MM.1S (cell line): ENCODE measurements around the gene CYP20A1.
"Not testable (repeated sequence)": the region's sequence is repeated elsewhere in the genome, so short reads cannot be mapped to it uniquely, and the experiment has no call there.

Source experiments
- DNase-seq: peaks from one replicate; pipeline ENCODE4 v3.0.0-alpha.2; 2015
- H2AFZ ChIP-seq: fragments of 300-600 bp; sonication (generic); 2 replicates; pipeline ENCODE4 v1.6.0; 2016; ENCODE audit warnings: antibody characterized with exemption, low read length
- H3F3A ChIP-seq: fragments of 300-600 bp; sonication (generic); 2 replicates; pipeline ENCODE4 v1.6.1; 2016; ENCODE audit warnings: mild to moderate bottlenecking, antibody characterized with exemption, low read length, moderate library complexity, mixed read lengths; ENCODE audit not compliant: insufficient read depth
- H3K27ac ChIP-seq: fragments of 300-600 bp; sonication (generic); 2 replicates; pipeline ENCODE4 v1.5.1; 2016; ENCODE audit warnings: mild to moderate bottlenecking, low read length
- H3K27me3 ChIP-seq: fragments of 300-600 bp; sonication (generic); replicated peaks from 2 replicates; pipeline ENCODE4 v1.6.0; 2016; ENCODE audit warnings: low read length; ENCODE audit not compliant: insufficient read depth
- H3K36me3 ChIP-seq: fragments of 300-600 bp; sonication (generic); replicated peaks from 2 replicates; pipeline ENCODE4 v1.6.1; 2016; ENCODE audit warnings: mild to moderate bottlenecking, low read length, mixed read lengths; ENCODE audit not compliant: insufficient read depth
- H3K4me1 ChIP-seq: fragments of 300-600 bp; sonication (generic); 2 replicates; pipeline ENCODE4 v1.6.1; 2016; ENCODE audit warnings: low read length, mixed read lengths
- H3K4me2 ChIP-seq: fragments of 300-600 bp; sonication (generic); 2 replicates; pipeline ENCODE4 v1.6.0; 2016; ENCODE audit warnings: low read depth, low read length
- H3K4me3 ChIP-seq: fragments of 300-600 bp; sonication (generic); 2 replicates; pipeline ENCODE4 v1.5.1; 2016; ENCODE audit warnings: low read length, mixed read lengths
- H3K79me2 ChIP-seq: fragments of 300-600 bp; sonication (generic); 2 replicates; pipeline ENCODE4 v1.6.1; 2016; ENCODE audit warnings: mixed run types, low read length, mixed read lengths
- H3K9ac ChIP-seq: fragments of 300-600 bp; sonication (generic); 2 replicates; pipeline ENCODE4 v1.6.1; 2016; ENCODE audit warnings: low read length, mixed read lengths
- H3K9me2 ChIP-seq: fragments of 300-600 bp; sonication (generic); replicated peaks from 2 replicates; pipeline ENCODE4 v1.6.1; 2016; ENCODE audit warnings: mild to moderate bottlenecking, low read length, mixed read lengths; ENCODE audit not compliant: insufficient read depth
- H3K9me3 ChIP-seq: fragments of 300-600 bp; sonication (generic); replicated peaks from 2 replicates; pipeline ENCODE4 v1.6.1; 2016; ENCODE audit warnings: mild to moderate bottlenecking, low read length, mixed read lengths; ENCODE audit not compliant: insufficient read depth
- H4K20me1 ChIP-seq: fragments of 300-600 bp; sonication (generic); 2 replicates; pipeline ENCODE4 v1.6.1; 2016; ENCODE audit warnings: mild to moderate bottlenecking, low read length, moderate library complexity, mixed read lengths; ENCODE audit not compliant: insufficient read depth
- CTCF ChIP-seq: fragments of 300-600 bp; sonication (generic); IDR thresholded peaks from 2 replicates; pipeline ENCODE4 v1.5.1; 2016; ENCODE audit warnings: antibody characterized with exemption, low read length, mixed read lengths
- EZH2 ChIP-seq: fragments of 300-600 bp; sonication (generic); optimal IDR thresholded peaks from 2 replicates; pipeline ENCODE3; 2017; ENCODE audit warnings: low read depth, mild to moderate bottlenecking, antibody characterized with exemption, low read length, mixed read lengths
- EZH2phosphoT487 ChIP-seq: fragments of 300-600 bp; sonication (generic); IDR thresholded peaks from 2 replicates; pipeline ENCODE4 v1.6.1; 2018; ENCODE audit warnings: antibody characterized with exemption, low read length

CYP20A1 gene

DNA sequence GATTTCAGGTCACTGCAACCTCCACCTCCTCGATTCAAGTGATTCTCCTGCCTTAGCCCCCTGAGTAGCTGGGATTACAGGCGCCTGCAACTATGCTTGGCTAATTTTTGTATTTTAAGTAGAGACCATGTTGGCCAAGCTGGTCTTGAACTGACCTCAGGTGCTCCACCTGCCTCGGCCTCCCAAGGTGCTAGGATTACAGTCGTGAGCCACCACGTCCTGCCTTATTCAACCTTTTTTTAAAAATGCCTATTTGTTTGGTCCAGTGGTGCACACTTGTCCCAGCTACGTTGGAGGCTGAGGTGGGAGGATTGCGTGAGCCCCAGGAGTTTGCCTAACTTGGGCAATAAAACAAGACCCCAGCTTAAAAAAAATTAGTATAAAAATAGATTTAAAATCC is 43.3 kb downstream of the CYP20A1 start:
- H3F3A ChIP-seq: no peaks in the 10 kb centered on the region
- no peaks in the 10 kb centered on the region for H3K4me1 ChIP-seq
- H3K9ac ChIP-seq: no peak overlapping the region
- H3K27me3 ChIP-seq: no peaks in the 10 kb centered on the region
- no peaks in the 10 kb centered on the region for H4K20me1 ChIP-seq
- DNase-seq: no peak
- H3K27ac ChIP-seq: no peak overlapping the region
- H3K9me3 ChIP-seq: no peaks in the 10 kb centered on the region
- H3K9me2 ChIP-seq: no peaks in the 10 kb centered on the region
- TF ChIP-seq EZH2 (no peak), EZH2phosphoT487 (no peak), CTCF (no peak)
- H3K4me2 ChIP-seq: no peak overlapping the region
- H3K36me3 ChIP-seq: 0 out of 2 replicates have a peak, but pooled peaks cover 5% of the 10 kb centered on the region
- H3K79me2 ChIP-seq: no peaks in the 10 kb centered on the region
- no peak overlapping the region for H3K4me3 ChIP-seq
- no peak overlapping the region for H2AFZ ChIP-seq

DNA sequence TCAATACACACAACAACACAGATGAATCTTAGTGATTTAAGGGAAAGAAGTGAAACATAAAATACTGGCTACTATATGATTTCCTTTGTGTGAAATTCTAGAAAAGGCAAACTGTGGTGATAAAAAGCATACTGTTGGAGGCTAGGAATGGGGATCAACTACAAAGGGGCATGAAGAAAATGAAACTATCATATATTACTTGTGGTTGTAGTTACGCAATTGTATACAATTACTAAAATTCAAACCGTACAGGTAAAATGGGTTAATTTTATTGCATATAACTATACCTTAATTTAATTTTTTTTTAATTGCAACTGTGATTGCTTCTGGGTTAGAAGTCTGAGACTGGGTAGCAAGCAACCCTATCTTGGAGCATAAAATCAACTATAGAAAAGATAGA is 47.7 kb downstream of the CYP20A1 start:
- Histone ChIP-seq H3F3A (no peaks in the 10 kb centered on the region), H3K4me1 (no peaks in the 10 kb centered on the region), H3K9ac (no peak overlapping the region), H2AFZ (no peak overlapping the region), H4K20me1 (no peaks in the 10 kb centered on the region), H3K9me2 (no peaks in the 10 kb centered on the region), H3K36me3 (no peaks in the 10 kb centered on the region; the same call in 1 of the 2 replicates), H3K4me2 (no peak overlapping the region), H3K27ac (no peak overlapping the region), H3K27me3 (no peaks in the 10 kb centered on the region), H3K79me2 (no peaks in the 10 kb centered on the region), H3K9me3 (no peaks in the 10 kb centered on the region), H3K4me3 (no peak overlapping the region)
- TF ChIP-seq EZH2 (no peak), EZH2phosphoT487 (no peak), CTCF (no peak)
- no peak for DNase-seq

DNA sequence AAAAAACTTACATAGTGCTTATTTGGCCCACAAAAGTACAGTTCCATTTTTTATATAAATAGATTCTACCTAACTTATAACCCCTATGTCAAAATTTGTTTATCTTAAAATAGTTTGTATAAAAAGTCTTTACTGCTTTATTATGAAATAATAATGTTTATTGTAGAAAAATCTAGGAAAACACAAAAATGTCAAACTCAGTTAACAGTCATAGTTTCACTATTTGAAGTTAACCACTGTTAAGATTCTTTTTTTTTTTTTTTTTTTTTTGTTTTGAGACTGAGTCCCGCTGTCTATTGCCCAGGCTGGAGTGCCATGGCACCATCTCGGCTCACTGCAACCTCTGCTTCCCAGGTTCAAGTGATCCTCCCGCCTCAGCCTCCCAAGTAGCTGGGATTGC is 62.8 kb downstream of the CYP20A1 start:
- TF ChIP-seq CTCF (no peak), EZH2phosphoT487 (no peak), EZH2 (no peak)
- Histone ChIP-seq H3K4me3 (no peak overlapping the region), H3K79me2 (no peaks in the 10 kb centered on the region), H4K20me1 (no peaks in the 10 kb centered on the region), H3K9me2 (no peaks in the 10 kb centered on the region), H3K36me3 (no peaks in the 10 kb centered on the region), H3K9me3 (no peaks in the 10 kb centered on the region), H3F3A (no peaks in the 10 kb centered on the region), H2AFZ (no peak overlapping the region), H3K4me1 (no peaks in the 10 kb centered on the region), H3K9ac (no peak overlapping the region), H3K27ac (no peak overlapping the region), H3K4me2 (no peak overlapping the region), H3K27me3 (no peaks in the 10 kb centered on the region)
- DNase-seq: no peak

GRCh38 chr2:203302586-203302985 is 63.8 kb downstream of the CYP20A1 start:
- not testable (repeated sequence) for DNase-seq, H3K36me3 ChIP-seq

More at GRCh38 chr2:203302586-203302985, 63.8 kb downstream of the CYP20A1 start:
- not testable (repeated sequence) for H3K4me2 ChIP-seq, H3K4me1 ChIP-seq, H3K9ac ChIP-seq, H3K79me2 ChIP-seq, H2AFZ ChIP-seq, H4K20me1 ChIP-seq, H3K4me3 ChIP-seq, H3K9me3 ChIP-seq, H3K27ac ChIP-seq, H3F3A ChIP-seq, H3K27me3 ChIP-seq, H3K9me2 ChIP-seq
